Measurements from ENCODE around the gene DPP6. TPM values are rescaled to one million over a fixed set of nuclear protein-coding genes. Genes with fewer than 3 reads are reported as not detected.

DPP6 gene
- total and polyA plus RNA-seq, 5 donors from 2014 or later = not detected

DNA sequence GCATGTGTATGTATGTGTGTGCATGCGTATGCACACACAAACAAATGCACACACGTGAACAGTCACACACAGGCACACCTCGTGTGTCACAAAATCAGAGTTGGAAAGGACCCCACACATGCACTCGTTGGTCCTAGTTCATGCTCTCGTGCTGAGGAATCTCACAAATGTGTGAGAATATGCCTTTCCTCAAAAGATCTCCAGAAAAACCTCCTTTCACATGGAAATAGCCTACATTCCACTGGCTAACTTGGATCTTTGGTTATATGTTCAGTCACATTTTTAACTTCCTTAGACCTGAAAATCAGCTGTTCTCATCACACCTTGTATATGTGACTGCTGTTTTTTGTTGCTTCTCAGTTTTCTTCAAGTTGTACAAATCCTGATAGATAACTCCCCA is 256.7 kb downstream of the DPP6 start:
- DNase-seq = no peak
- Mint-ChIP-seq H3K36me3 (no peaks in the 10 kb centered on the region), H3K27ac (peak overlapping the region in 1 of 3 donors; percentile 49), H3K4me1 (no peaks in the 10 kb centered on the region), H3K4me3 (no peak overlapping the region), H3K9me3 (peaks cover 0 to 4% (median 0%) of the 10 kb centered on the region in 7 donors), H3K27me3 (no peaks in the 10 kb centered on the region)
- Histone ChIP-seq H3K27me3 (ENCODE audit: control insufficient read depth, insufficient read depth, low read length) (no peaks in the 10 kb centered on the region), H3K9me3 (ENCODE audit: control insufficient read depth in 2 of 2, low read length in 2 of 2) (no peaks in the 10 kb centered on the region), H3K36me3 (ENCODE audit: control insufficient read depth, insufficient read depth, low read length) (no peaks in the 10 kb centered on the region), H3K4me1 (ENCODE audit: control insufficient read depth, insufficient read depth, low read length, poor library complexity, severe bottlenecking) (no peaks in the 10 kb centered on the region), H3K4me3 (ENCODE audit: low read depth, low read length) (no peak overlapping the region), H3K27ac (ENCODE audit: insufficient read depth, low read length, poor library complexity, severe bottlenecking) (no peak overlapping the region)
- ATAC-seq (ENCODE audit: low read depth in 2 of 2) = no peak

DNA sequence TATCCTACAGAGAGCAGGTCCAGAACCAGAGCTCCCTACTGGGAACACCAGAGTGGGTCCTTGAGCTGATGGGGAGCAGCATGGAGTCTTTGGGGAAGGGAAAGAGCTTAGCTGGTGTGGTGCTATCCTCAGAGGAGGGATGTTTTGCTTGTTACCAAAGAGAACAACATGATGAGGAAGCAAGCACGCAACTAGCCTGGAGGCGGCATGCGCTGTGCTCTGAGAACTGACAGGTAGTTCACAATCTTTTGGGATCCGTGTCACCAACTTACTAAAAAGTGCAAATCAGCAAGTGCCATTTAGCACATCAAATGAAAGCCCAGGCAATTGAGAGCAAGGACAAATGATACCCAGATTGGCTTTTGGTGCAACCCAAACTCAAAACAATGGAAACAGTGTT is 257.9 kb downstream of the DPP6 start:
- no peak for DNase-seq
- Histone ChIP-seq H3K27me3 (ENCODE audit: control insufficient read depth, insufficient read depth, low read length) (no peaks in the 10 kb centered on the region), H3K36me3 (ENCODE audit: control insufficient read depth, insufficient read depth, low read length) (no peaks in the 10 kb centered on the region), H3K4me1 (ENCODE audit: control insufficient read depth, insufficient read depth, low read length, poor library complexity, severe bottlenecking) (no peaks in the 10 kb centered on the region), H3K27ac (ENCODE audit: insufficient read depth, low read length, poor library complexity, severe bottlenecking) (no peak overlapping the region), H3K9me3 (ENCODE audit: control insufficient read depth in 2 of 2, low read length in 2 of 2) (no peaks in the 10 kb centered on the region), H3K4me3 (ENCODE audit: low read depth, low read length) (no peak overlapping the region)
- H3K4me3 Mint-ChIP-seq = no peak overlapping the region
- H3K36me3 Mint-ChIP-seq = no peaks in the 10 kb centered on the region
- no peak overlapping the region for H3K27ac Mint-ChIP-seq
- peaks cover 0 to 4% (median 0%) of the 10 kb centered on the region in 7 donors for H3K9me3 Mint-ChIP-seq
- ATAC-seq (ENCODE audit: low read depth in 2 of 2) = no peak
- H3K27me3 Mint-ChIP-seq = no peaks in the 10 kb centered on the region
- no peaks in the 10 kb centered on the region for H3K4me1 Mint-ChIP-seq

DNA sequence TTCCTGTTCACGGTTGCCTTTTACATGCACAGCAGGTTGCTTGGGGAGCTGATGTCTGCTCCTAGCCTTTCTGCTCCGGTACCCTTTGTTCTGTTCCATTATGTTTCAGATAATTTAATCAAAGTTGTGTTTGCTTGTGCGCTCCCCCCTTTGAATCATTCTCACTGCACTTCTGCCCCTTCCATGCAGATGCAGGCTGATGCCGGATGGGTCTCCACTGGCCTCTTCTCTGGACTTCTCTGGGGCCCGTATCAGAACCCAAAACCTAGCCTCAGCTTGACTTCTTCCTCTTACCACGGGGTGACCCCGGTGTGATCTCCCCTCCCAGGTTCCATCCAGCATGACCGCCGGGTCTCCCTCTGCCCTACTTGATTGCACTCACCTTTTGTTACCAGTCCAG is 272.0 kb downstream of the DPP6 start:
- no peaks in the 10 kb centered on the region for H3K27me3 Mint-ChIP-seq
- H3K4me1 ChIP-seq (ENCODE audit: control insufficient read depth, insufficient read depth, low read length, poor library complexity, severe bottlenecking) = no peaks in the 10 kb centered on the region
- H3K36me3 ChIP-seq (ENCODE audit: control insufficient read depth, insufficient read depth, low read length) = no peaks in the 10 kb centered on the region
- no peaks in the 10 kb centered on the region for H3K4me1 Mint-ChIP-seq
- no peaks in the 10 kb centered on the region for H3K36me3 Mint-ChIP-seq
- ATAC-seq (ENCODE audit: low read depth in 2 of 2) (no peak), DNase-seq (no peak)
- H3K9me3 Mint-ChIP-seq = peaks cover 0 to 7% (median 1%) of the 10 kb centered on the region in 7 donors
- H3K27ac Mint-ChIP-seq = peak overlapping the region in 1 of 3 donors; percentile 10
- H3K27ac ChIP-seq (ENCODE audit: insufficient read depth, low read length, poor library complexity, severe bottlenecking) = no peak overlapping the region
- no peak overlapping the region for H3K4me3 Mint-ChIP-seq
- H3K27me3 ChIP-seq (ENCODE audit: control insufficient read depth, insufficient read depth, low read length) = no peaks in the 10 kb centered on the region
- H3K9me3 ChIP-seq (ENCODE audit: control insufficient read depth in 2 of 2, low read length in 2 of 2) = no peaks in the 10 kb centered on the region
- H3K4me3 ChIP-seq (ENCODE audit: low read depth, low read length) = no peak overlapping the region

DNA sequence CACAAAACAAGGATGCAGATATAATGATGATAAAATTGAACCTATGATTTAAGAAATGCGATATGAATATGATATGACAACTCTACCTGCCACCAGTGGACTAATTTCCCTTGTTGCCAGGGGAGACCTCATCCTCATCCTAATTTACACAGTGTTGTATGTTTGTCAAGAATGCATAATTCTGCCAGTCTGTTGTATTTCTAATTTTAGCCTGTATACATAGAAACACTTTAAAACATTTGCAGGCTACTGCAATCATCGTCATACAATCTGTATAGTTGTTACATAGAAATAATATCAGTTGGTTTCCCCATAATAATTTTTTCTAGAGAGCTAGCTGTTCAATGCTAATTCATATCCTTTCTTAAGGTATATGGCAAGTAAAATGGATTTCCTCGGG is 274.2 kb downstream of the DPP6 start:
- Histone ChIP-seq H3K27me3 (ENCODE audit: control insufficient read depth, insufficient read depth, low read length) (no peaks in the 10 kb centered on the region), H3K27ac (ENCODE audit: insufficient read depth, low read length, poor library complexity, severe bottlenecking) (no peak overlapping the region), H3K4me3 (ENCODE audit: low read depth, low read length) (no peak overlapping the region), H3K9me3 (ENCODE audit: control insufficient read depth in 2 of 2, low read length in 2 of 2) (peaks cover 0 to 2% of the 10 kb centered on the region in 2 experiments), H3K36me3 (ENCODE audit: control insufficient read depth, insufficient read depth, low read length) (no peaks in the 10 kb centered on the region), H3K4me1 (ENCODE audit: control insufficient read depth, insufficient read depth, low read length, poor library complexity, severe bottlenecking) (no peaks in the 10 kb centered on the region)
- H3K27me3 Mint-ChIP-seq = no peaks in the 10 kb centered on the region
- H3K4me3 Mint-ChIP-seq = no peak overlapping the region
- ATAC-seq (ENCODE audit: low read depth in 2 of 2) (no peak), DNase-seq (no peak)
- peaks cover 0 to 11% (median 4%) of the 10 kb centered on the region in 7 donors for H3K9me3 Mint-ChIP-seq
- H3K36me3 Mint-ChIP-seq = no peaks in the 10 kb centered on the region
- H3K4me1 Mint-ChIP-seq = no peaks in the 10 kb centered on the region
- no peak overlapping the region for H3K27ac Mint-ChIP-seq

DNA sequence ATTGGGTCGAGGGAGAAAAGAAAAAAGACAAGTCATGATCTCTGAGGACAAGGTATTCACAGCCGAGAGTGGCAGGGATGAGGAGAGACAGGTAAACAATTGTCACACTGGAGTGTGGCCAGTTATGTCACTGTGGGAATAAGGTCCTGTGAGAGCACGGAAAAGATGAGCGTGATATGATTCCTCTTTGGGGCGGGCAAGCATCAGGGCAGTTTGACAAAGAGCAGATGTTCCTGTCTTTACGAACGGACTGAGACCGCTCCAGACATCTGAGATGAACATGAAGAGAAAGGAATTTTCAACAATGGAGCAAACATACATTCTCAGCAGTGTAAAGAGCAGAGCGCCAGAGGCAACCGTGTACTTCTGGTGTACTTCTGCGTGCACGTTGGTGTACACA is 278.1 kb downstream of the DPP6 start:
- H3K36me3 Mint-ChIP-seq = no peaks in the 10 kb centered on the region

DNA sequence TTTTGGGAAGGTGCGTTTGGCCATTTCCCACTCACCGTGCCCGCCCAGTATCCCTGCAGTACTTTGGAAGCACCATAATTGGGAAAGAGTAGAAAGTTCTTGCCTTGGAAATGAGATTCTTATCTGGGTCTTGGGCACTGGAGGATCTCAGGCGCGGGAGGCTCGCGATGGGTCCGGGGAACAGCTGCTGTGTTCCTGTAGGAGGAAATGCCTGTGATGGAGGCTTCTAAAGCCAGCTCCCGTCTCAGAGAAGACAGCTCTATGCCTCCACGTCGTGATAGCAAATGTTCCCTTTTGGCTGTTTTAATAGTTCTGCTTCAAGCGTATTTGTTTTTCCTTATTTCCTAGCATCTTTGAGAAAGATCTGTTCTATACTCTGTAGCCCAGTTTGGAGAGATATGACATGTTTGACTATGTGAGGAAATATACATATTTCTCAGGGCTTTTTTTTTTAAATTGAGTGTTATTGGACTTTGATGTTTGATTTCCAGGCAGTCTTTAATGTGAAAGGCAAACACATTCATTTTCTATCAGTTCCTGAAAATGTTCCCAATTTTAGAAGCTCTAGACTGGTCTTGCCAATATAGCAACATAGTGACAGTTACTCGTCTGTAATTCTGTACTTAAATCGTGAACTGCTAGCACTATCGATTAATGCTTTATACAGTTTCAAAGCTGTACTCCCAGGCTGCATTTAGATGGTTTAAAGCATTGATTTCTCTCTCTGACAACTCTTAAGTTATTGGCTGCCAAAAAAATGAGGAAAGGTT is 280.8 kb downstream of the DPP6 start:
- Mint-ChIP-seq H3K9me3 (peaks cover 0 to 19% (median 7%) of the 10 kb centered on the region in 7 donors), H3K27ac (no peak overlapping the region), H3K27me3 (no peaks in the 10 kb centered on the region), H3K4me3 (no peak overlapping the region), H3K4me1 (no peaks in the 10 kb centered on the region), H3K36me3 (no peaks in the 10 kb centered on the region)
- H3K27ac ChIP-seq (ENCODE audit: insufficient read depth, low read length, poor library complexity, severe bottlenecking) = no peak overlapping the region
- H3K4me1 ChIP-seq (ENCODE audit: control insufficient read depth, insufficient read depth, low read length, poor library complexity, severe bottlenecking) = no peaks in the 10 kb centered on the region
- no peak for ATAC-seq (ENCODE audit: low read depth in 2 of 2)
- no peak for DNase-seq
- no peaks in the 10 kb centered on the region for H3K36me3 ChIP-seq (ENCODE audit: control insufficient read depth, insufficient read depth, low read length)
- H3K9me3 ChIP-seq (ENCODE audit: control insufficient read depth in 2 of 2, low read length in 2 of 2) = peaks cover 0 to 2% of the 10 kb centered on the region in 2 experiments
- no peaks in the 10 kb centered on the region for H3K27me3 ChIP-seq (ENCODE audit: control insufficient read depth, insufficient read depth, low read length)
- H3K4me3 ChIP-seq (ENCODE audit: low read depth, low read length) = no peak overlapping the region

More for the DNA sequence above, 278.1 kb downstream of the DPP6 start:
- no peak overlapping the region for H3K27ac Mint-ChIP-seq
- Histone ChIP-seq H3K36me3 (ENCODE audit: control insufficient read depth, insufficient read depth, low read length) (no peaks in the 10 kb centered on the region), H3K27me3 (ENCODE audit: control insufficient read depth, insufficient read depth, low read length) (no peaks in the 10 kb centered on the region), H3K27ac (ENCODE audit: insufficient read depth, low read length, poor library complexity, severe bottlenecking) (no peak overlapping the region), H3K4me3 (ENCODE audit: low read depth, low read length) (no peak overlapping the region), H3K9me3 (ENCODE audit: control insufficient read depth in 2 of 2, low read length in 2 of 2) (peaks cover 0 to 2% of the 10 kb centered on the region in 2 experiments), H3K4me1 (ENCODE audit: control insufficient read depth, insufficient read depth, low read length, poor library complexity, severe bottlenecking) (no peaks in the 10 kb centered on the region)
- H3K4me3 Mint-ChIP-seq = no peak overlapping the region
- no peaks in the 10 kb centered on the region for H3K4me1 Mint-ChIP-seq
- DNase-seq (no peak), ATAC-seq (ENCODE audit: low read depth in 2 of 2) (no peak)
- H3K27me3 Mint-ChIP-seq = no peaks in the 10 kb centered on the region
- peaks cover 0 to 12% (median 4%) of the 10 kb centered on the region in 7 donors for H3K9me3 Mint-ChIP-seq

DNA sequence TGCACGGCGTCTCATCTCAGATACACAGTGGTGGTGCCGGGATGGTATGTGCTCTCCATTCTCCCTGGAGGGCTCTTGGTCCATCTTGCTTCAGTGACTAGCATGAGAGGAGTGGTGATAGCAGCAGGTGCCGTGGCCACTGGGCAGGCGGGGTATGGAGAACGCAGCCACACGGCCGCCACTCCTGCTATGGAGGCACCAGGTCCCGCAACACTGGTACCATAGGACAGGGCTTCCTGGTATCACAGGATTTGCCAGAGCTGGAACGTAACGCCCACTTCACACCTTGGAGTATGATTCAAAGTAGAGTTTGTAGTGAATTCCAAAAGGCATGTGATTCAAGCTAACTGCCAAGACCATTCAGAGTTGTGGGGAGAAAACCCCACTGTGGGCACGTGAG is 284.1 kb downstream of the DPP6 start:
- Mint-ChIP-seq H3K9me3 (peaks cover 0 to 10% (median 0%) of the 10 kb centered on the region in 7 donors), H3K4me1 (no peaks in the 10 kb centered on the region), H3K36me3 (no peaks in the 10 kb centered on the region), H3K27me3 (no peaks in the 10 kb centered on the region), H3K27ac (no peak overlapping the region), H3K4me3 (no peak overlapping the region)
- DNase-seq = no peak
- Histone ChIP-seq H3K4me3 (ENCODE audit: low read depth, low read length) (no peak overlapping the region), H3K4me1 (ENCODE audit: control insufficient read depth, insufficient read depth, low read length, poor library complexity, severe bottlenecking) (no peaks in the 10 kb centered on the region), H3K27me3 (ENCODE audit: control insufficient read depth, insufficient read depth, low read length) (no peaks in the 10 kb centered on the region), H3K36me3 (ENCODE audit: control insufficient read depth, insufficient read depth, low read length) (no peaks in the 10 kb centered on the region), H3K27ac (ENCODE audit: insufficient read depth, low read length, poor library complexity, severe bottlenecking) (no peak overlapping the region), H3K9me3 (ENCODE audit: control insufficient read depth in 2 of 2, low read length in 2 of 2) (peaks cover 0 to 2% of the 10 kb centered on the region in 2 experiments)
- no peak for ATAC-seq (ENCODE audit: low read depth in 2 of 2)
